ENCODE data around the gene ADM5.
A peak's percentile ranks its signal among the peaks of the same experiment; 100 is the strongest.

ADM5 gene

DNA sequence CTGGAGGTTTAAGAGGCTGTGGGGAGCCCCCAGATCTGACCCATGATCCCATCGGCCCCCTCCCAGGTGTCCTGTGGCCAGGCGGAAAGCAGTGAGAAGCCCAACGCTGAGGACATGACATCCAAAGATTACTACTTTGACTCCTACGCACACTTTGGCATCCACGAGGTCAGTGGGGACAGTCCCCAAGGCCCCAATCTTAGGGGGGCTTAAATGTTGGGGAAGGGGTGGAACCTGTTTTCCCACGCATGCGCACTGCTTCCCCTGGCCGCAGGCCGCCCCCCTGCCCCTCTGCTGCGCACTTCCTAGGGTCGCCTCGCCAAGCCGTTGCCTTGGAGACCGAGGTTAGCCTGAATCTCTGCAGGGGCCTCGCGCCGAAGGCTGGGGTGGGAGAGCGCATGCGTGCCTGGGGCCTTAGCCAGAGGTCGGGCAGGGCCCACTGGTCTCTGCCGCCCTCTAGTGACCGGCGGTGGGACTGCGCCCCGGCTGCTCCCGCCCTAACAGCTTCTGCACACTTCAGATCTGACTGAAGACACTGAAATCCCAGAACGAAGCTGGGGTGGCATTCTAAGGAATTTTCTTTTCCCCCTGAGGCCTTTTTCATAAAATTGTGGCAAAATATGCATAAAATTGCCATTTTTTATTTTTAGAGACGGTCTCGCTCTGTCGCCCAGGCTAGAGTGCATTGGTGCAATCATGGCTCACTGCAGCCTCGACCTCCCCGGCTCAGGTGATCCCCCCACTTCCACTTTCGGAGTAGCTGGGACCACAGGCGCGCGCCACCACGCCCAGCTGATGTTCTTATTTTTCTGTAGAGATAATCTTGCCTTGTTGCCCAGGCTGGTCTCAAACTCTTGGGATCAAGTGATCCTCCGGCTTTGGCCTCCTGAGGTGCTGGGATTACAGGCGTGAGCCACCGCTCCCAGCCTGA lies 8.7 kb upstream of the ADM5 start:
- DNase-seq: peak; percentile 48

DNA sequence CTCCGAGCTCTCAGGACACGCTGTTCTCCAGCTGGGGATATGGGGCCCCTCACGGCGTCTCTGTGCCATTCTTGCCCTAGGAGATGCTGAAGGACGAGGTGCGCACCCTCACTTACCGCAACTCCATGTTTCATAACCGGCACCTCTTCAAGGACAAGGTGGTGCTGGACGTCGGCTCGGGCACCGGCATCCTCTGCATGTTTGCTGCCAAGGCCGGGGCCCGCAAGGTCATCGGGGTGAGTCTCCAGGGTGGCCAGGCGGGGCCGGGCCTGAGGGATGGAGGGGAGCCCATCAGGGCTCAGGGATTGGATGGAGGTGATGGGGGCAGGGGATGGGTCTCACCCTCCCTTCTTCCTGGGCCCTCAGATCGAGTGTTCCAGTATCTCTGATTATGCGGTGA lies 7.6 kb upstream of the ADM5 start:
- no peak for DNase-seq

DNA sequence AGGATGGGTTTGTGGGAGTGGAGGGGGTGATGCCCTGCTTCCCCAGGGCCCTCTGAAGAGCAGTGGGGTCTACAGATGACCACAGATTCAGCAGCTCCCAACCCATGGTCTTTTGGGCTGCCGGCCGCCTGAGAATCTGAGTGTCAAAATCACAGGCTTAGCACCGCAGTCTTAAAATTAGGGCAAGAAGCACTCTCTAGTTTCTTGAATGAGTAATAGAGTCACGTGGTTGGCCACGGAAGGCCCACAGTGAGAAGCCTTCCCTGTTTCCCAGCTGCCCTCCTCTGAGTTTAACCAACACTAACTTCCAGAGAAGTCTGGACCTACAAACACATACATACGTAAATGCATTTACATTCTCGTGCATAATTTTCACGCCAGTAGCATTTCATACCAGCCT lies 7.1 kb upstream of the ADM5 start:
- no peak for DNase-seq

DNA sequence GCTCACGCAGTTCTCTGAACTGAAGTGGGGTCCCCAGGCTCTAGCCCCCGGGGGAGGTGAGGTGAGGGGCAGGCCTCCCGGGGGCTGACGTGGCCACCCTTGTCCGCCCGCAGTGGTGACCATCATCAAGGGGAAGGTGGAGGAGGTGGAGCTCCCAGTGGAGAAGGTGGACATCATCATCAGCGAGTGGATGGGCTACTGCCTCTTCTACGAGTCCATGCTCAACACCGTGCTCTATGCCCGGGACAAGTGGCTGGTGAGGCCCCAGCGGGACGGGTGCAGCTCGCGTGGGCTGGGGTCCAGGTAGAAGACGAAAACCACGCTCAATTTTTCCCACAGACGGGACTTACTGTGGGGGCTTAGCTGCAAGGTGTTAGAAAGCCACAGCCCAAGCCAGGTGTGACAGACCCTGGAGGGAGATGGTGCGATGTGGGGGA lies 5.6 kb upstream of the ADM5 start:
- DNase-seq: no peak

DNA sequence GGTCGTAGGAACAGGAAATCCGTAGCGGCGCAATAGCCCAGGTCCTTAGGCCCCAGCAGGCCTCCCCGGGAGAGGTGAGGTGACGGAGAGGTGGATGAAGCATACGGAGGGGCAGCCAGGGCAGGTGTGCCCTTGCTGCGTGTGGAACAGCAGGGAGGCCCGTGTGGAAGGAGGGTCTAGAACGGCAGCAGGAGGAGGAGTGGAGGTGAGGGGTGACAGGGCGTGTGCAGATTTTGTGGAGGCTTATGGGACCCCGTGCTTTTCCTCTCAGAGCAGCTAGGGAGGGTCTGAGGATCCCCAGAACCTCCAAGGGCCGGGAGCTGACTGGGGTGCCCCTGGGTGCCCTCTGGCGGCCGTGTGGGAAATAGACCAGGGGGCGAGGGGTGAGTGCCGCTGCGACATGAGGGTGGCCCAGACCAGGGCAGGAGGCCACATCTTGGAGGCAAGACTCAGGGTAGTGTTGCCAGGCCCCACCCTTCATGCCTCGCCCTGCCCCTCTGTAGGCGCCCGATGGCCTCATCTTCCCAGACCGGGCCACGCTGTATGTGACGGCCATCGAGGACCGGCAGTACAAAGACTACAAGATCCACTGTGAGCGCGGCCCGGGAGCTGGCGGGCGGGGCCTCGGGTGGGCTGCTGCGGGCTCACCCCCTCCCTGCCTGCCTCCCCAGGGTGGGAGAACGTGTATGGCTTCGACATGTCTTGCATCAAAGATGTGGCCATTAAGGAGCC lies 5.0 kb upstream of the ADM5 start:
- DNase-seq: no peak

DNA sequence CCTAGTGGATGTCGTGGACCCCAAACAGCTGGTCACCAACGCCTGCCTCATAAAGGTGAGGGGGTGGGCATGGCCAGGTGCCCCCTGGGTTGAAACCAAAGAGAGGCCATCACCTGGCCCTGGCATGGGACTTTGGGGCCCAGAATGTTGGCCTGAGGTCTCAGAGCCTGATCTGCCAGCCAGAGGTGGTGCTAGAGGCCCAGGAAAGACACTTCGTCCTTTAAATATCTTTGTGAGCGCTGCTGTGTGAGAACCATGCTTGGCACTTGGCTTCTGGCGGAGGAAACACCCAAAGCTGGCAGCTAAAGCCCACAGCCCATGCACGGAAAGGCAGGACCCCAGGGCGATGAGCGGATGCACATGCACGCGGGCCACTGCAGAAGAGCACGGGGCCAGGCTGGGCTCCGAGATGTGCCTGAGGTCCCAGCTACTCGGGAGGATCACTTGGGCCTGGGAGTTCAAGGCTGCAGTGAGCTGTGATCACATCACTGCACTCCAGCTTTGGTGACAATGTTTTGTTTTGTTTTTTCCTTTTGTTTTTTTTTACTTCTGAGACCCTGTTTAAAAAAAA lies 4.3 kb upstream of the ADM5 start:
- DNase-seq: no peak

DNA sequence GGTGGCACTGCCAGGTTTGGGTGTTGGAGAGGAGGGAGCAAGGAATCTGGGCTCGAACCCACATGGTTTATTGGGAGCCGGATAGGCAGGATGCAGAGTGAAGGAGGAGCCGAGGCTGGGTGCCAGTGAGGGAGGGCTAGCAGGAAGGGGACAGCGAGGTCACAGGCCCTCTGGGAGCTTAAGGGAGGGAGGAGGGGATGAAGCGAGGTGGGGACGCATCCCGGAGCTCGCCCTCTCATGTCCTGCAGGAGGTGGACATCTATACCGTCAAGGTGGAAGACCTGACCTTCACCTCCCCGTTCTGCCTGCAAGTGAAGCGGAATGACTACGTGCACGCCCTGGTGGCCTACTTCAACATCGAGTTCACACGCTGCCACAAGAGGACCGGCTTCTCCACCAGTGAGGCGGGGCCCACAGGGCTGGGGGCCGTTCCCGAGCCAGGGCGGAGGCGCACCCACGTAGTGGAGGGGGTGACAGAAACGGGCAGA lies 3.5 kb upstream of the ADM5 start:
- DNase-seq: no peak

DNA sequence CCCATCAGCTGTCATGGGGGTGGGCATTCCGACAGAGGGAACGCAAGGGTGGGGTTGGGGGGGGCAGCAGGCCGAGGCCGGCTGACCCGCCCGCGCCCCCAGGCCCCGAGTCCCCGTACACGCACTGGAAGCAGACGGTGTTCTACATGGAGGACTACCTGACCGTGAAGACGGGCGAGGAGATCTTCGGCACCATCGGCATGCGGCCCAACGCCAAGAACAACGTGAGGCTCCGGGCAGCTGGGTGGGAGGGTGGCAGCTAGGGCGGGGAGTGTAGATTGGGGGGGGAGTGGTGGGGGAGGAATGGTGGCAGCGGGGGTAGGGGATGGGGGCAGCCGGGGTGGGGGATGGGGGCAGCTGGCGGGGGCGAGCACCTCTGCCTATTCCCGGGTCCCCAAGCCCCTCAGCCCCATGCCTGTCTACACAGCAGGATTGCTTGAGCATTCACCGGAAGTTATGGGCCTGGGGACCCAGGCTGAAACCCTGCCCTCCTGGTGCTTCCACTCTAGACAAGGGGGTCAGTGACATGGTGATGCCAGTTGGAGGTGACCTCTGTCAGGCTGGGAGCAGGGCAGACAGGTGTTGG lies 2.8 kb upstream of the ADM5 start:
- no peak for DNase-seq

DNA sequence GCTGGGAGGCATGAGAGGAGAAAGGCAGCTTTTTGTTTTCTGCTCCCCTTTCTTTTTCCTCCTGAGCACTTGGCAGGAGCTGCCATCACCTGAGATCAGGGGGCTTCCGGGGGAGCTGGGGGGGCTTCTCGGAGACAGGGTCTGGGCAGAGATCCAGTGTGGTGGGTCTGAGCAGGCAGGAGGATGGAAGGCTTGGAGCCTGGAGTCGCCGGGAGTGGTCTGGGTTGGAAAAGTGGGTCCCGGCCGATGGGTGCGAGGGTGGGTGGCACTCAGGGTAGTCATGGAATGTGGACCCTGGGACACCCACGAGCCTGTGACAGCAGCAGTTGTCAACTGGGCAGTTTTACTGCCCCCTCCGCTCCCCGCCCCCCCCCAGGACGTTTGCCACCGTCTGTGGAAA lies 2.2 kb upstream of the ADM5 start:
- DNase-seq: no peak

DNA sequence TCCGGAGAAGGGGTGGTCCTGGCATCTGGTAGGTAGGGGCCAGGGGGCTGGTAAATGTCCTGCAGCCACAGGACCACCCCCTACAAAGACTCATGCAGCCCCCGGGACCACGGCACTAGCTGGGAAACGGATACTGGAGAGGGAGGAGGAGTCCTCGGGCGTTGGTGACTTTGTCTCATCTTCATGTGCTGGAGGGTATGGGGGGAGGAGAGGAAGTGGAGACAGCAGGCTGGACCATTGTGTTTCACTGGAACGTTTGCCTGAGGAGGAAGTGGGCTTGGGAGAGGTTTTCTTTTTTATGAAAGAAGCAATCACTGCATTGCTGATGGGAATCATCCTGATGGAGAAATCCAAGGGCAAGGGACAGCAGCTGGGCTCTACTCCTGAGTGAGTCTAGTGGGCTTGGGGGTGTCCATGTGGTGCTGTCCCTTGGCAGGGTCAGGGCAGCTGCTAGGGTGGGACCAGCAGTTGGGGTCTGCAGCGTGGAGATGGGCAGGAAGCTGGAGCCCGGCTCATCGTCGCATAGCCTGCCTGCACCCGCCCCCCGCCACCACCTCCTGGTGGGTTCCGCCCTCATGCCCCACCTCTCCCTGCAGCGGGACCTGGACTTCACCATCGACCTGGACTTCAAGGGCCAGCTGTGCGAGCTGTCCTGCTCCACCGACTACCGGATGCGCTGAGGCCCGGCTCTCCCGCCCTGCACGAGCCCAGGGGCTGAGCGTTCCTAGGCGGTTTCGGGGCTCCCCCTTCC lies 1.7 kb upstream of the ADM5 start:
- DNase-seq: no peak

DNA sequence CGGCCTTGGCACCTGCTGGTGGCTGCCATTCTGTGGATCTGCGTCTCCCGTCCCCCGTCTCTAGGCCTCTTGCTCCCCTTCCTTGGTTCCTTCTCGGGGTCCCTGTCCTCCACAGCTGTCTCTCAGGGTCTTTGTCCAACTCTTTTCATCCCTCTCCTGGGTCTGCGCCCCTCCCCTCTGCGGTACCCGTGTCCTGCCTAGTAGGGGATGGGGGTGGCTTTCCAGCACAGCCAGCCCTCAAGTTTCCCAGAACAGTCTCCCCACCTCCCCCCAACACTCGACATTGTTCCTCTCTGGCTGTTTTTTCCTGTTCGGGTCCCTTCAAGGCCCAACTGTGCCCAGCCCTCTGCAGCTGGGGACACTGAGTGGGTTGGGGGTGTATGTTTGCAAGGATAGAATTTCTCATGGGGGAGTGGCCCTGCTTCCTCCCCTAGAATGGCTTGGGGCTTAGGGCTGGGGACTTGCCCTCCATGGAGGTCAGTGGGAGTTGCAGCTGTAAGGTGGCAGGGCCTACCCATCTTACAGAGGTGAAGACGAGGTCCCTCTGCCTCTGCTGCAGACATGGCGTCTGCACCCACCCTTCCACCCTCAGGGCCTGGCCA lies 762 bp upstream of the ADM5 start:
- no peak for DNase-seq

DNA sequence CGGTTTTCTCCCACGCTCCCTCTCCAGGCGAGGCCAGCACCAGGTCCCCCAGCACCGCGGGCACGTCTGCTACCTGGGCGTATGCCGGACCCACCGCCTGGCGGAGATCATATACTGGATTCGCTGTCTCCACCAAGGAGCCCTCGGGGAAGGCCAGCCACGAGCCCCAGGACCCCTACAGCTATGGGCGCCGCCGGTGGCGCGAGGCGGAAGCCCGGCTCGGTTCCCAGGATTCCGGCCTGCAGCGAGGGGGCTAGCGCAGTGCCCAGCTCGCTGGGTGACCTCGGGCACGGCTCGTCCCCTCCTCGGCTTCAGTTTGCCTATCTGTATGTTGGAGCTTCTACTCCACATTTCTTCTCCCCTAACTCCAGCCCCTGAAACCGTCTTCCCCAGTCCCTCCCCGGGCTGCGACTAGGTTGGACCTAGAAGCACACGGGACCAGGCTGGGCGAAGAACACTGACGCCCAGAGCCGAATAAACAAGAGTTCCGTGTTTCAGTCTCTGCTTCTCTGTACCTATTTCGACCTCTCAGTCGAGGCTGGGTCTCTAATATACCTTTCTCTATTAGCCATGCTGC lies 773 bp downstream of the ADM5 start:
- DNase-seq: no peak

DNA sequence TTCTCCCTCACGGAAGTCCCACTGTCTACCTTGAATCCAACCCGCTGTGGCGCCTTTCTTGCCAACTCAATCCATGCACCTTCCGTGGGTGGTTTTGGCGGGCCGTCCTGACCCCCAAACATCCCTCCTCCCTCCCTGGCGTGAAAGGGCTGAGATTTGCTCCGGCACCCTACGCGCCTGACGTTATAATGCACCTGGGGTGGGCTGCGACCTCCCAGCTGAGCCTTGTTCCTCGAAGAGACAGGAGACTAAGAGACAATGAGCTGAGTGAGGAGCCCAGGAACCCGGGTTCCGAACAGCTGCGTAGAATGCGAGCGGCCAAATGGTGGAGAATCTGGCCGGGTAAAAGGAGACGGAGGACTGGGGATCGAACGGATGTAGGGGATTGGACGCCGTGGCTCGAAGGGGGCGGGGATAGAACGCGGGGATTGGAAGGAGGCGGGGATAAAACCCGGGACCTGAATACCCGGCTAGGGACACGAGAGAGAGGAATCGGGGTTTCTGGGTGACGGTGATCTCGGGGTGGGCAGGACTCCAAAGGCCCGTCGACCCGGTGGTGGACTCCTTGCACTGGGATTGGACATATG lies 1.4 kb downstream of the ADM5 start, which contains the start of gene CPT1C:
TSS of gene CPT1C (plus strand) at position 461 of the 587 bp plus-strand sequence. CDS start 1,137 bp downstream, outside the sequence.
- DNase-seq: no peak

DNA sequence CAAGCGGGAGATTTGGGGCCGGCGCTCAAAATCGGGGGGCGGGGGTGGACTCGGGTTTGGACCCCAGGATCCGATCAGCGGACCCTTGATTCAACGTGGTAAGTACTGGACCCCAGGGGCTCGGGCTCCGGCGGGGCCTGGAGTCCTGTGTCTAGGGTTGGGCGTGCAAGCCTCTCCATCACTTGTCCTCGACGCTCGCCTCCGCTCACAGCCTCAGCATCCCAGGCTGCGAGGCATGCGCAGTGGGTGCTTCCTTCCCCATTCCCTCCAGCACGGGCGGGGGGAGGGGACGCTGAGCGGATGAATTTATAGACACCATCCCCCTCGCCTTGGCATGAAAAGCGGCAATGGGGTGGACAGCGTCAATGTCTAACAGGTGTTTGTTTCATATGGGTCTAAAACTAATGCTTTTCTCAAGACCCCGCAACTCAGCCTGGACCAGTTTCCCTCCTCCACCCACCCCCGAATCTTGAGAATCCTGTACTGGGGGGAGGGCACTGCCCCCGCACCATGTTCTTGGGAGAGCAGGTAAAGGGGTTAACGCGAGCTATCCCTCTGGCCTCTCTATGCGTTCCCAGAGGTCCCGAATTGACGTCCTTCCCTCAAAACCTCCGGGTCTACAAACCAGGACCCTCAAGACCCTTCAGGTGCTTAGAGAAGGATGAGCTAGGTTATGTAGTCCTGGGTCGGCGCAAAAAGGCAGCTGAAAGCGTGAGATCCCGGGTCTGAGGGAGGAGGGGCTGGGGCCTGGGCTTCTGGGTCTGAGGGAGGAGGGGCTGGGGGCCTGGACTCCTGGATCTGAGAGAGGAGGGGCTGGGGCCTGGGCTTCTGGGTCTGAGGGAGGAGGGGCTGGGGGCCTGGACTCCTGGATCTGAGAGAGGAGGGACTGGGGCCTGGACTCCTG lies 2.1 kb downstream of the ADM5 start:
- DNase-seq: no peak

DNA sequence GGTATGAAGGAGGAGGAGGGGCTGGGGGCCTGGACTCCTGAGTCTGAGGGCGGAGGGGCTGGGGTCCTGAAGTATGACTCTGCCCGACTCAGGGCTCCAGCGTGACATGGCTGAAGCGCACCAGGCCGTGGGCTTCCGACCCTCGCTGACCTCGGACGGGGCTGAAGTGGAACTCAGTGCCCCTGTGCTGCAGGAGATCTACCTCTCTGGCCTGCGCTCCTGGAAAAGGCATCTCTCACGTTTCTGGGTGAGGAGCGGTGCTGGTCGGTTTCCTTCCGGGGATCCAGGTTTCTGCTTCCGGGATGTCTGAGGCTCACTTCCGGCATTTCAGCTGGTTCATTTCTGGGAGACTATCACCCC lies 2.7 kb downstream of the ADM5 start:
- no peak for DNase-seq

DNA sequence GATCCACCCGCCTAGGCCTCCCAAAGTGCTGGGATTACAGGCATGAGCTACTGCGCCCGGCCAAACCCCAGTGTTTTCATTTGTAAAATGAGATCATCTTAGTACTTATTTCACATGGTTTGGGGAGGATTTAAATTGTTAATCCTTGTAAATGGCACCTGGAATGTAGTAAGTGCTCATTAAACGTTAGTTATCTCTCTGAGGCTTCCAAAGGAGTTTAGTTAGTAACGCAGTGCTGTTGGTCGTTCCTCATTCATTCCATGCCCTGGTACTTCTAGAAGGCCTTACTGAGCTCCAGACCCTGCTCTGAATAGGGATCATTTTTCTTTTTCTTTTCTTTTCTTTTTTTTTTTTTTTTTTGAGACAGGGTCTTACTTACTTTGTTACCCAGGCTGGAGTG lies 6.7 kb downstream of the ADM5 start:
- DNase-seq: no peak

DNA sequence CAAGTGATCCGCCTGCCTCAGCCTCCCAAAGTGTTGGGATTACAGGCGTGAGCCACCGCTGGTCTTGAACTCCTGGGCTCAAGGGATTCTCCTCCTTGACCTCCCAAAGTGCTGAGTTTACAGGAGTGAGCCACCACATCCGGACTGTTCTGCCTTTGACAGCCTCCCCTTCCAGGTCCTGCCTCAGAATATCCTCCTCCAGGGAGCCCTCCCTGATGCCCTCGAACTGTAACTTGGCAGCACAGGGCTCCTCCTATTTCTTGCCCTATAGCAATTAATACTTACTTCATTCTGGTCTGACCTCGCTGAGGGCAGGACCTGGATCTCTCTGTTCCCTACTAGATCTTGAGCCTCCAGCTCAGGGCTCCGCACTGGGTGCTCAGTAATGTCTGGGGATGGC lies 7.5 kb downstream of the ADM5 start:
- no peak for DNase-seq

DNA sequence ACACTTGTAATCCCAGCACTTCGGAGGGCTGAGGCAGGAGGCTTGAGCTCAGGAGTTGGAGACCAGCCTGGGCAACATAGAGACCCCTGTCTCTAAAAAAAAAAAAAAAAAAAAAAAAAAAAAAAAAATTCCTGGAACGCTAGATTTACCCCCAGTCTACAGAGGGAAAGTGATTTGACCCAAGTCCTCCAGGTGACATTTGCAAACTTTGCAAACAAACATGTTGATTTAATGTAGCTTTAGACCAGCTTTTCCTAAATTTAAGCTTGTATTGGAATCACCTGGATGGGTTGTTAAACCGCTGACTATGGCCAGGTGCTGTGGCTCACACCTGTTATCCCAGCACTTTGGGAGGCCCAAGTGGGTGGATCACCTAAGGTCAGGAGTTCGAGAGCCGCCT lies 10.0 kb downstream of the ADM5 start:
- DNase-seq: no peak

DNA sequence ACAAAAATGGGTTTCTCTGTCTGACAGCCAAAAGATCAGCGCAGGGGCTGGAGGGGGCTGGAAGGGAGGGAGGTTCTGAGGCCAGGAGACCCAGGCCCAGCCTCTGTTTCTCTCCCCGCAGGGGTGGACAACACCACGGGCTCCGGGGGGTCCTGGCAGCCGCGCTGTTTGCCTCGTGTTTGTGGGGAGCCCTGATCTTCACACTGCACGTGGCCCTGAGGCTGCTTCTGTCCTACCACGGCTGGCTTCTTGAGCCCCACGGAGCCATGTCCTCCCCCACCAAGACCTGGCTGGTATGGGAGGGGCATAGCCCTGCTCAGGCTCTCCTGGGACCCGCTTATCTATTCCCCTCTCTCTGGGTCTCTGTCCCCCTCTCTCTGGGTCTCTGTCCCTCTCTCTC lies 11.2 kb downstream of the ADM5 start:
- DNase-seq: no peak

DNA sequence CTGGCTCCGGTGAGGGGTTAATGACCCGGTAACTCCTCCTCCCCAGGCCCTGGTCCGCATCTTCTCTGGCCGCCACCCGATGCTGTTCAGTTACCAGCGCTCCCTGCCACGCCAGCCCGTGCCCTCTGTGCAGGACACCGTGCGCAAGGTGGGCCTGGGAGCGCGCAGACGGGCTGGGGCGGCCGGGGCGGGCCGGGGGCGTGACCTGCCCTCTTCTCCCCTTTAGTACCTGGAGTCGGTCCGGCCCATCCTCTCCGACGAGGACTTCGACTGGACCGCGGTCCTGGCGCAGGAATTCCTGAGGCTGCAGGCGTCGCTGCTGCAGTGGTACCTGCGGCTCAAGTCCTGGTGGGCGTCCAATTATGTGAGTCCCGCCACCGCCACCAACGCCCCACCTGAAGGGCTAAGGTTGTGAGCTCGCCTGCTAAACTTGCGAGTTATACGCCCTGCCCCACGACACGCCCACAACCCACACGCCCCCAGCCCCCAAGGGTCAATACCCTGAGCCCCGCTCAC lies 11.9 kb downstream of the ADM5 start:
- DNase-seq: no peak
